H9 (cell line): ENCODE results near the gene ULK2. TPM values are rescaled to one million over a fixed set of nuclear protein-coding genes. Genes with fewer than 3 reads are reported as not detected.

Experiments
- DNase-seq: peaks from one replicate; pipeline ENCODE4 v3.0.0-alpha.2; 2017
- H2AFZ ChIP-seq: one replicate; pipeline ENCODE4 v1.6.1; 2013; ENCODE audit warnings: mild to moderate bottlenecking, low read length, control low read depth, moderate library complexity
- H2AK5ac ChIP-seq: 2 replicates; pipeline ENCODE4 v1.6.1; 2013; ENCODE audit warnings: low read length, control low read depth, mixed read lengths; ENCODE audit not compliant: insufficient read length
- H2BK120ac ChIP-seq: one replicate; pipeline ENCODE4 v1.6.1; 2013; ENCODE audit warnings: low read depth, mild to moderate bottlenecking, low read length, control low read depth, inconsistent platforms; ENCODE audit not compliant: poor library complexity, severe bottlenecking
- H2BK12ac ChIP-seq: 2 replicates; pipeline ENCODE4 v1.6.1; 2013; ENCODE audit warnings: low read length, control low read depth, mixed read lengths, low read depth; ENCODE audit not compliant: insufficient read length
- H2BK15ac ChIP-seq: 2 replicates; pipeline ENCODE4 v1.6.1; 2013; ENCODE audit warnings: low read depth, low read length, control low read depth
- H2BK20ac ChIP-seq: one replicate; pipeline ENCODE4 v1.6.1; 2013; ENCODE audit warnings: low read depth, mild to moderate bottlenecking, low read length, control low read depth, inconsistent platforms; ENCODE audit not compliant: poor library complexity, severe bottlenecking
- H2BK5ac ChIP-seq: 2 replicates; pipeline ENCODE4 v1.6.1; 2013; ENCODE audit warnings: low read length, control low read depth, mixed read lengths; ENCODE audit not compliant: insufficient read length
- H3K14ac ChIP-seq: 2 replicates; pipeline ENCODE4 v1.6.1; 2013; ENCODE audit warnings: low read length, control low read depth; ENCODE audit not compliant: insufficient read depth
- H3K18ac ChIP-seq: 2 replicates; pipeline ENCODE4 v1.6.1; 2013; ENCODE audit warnings: low read depth, mild to moderate bottlenecking, mixed read lengths, low read length, control low read depth; ENCODE audit not compliant: insufficient read length
- H3K23ac ChIP-seq: 2 replicates; pipeline ENCODE4 v1.6.1; 2013; ENCODE audit warnings: low read length, control low read depth, mixed read lengths, low read depth; ENCODE audit not compliant: insufficient read length
- H3K23me2 ChIP-seq: 2 replicates; pipeline ENCODE4 v1.6.1; 2013; ENCODE audit warnings: low read depth, mild to moderate bottlenecking, mixed read lengths, low read length, control low read depth; ENCODE audit not compliant: insufficient read length, poor library complexity, severe bottlenecking
- H3K27ac ChIP-seq: 2 replicates; pipeline ENCODE4 v1.5.1; 2013; ENCODE audit warnings: low read length, control low read depth, mixed read lengths, low read depth; ENCODE audit not compliant: insufficient read length
- H3K27me3 ChIP-seq: 2 replicates; pipeline ENCODE4 v1.6.1; 2013; ENCODE audit warnings: low read length, control low read depth, inconsistent platforms; ENCODE audit not compliant: insufficient read depth
- H3K4ac ChIP-seq: 2 replicates; pipeline ENCODE4 v1.6.1; 2013; ENCODE audit warnings: low read depth, mild to moderate bottlenecking, control low read depth, inconsistent platforms, low read length, moderate library complexity
- H3K4me1 ChIP-seq: 2 replicates; pipeline ENCODE4 v1.6.1; 2013; ENCODE audit warnings: low read length, control low read depth, inconsistent platforms; ENCODE audit not compliant: insufficient read depth
- H3K4me2 ChIP-seq: 2 replicates; pipeline ENCODE4 v1.6.1; 2013; ENCODE audit warnings: low read length, control low read depth, mixed read lengths; ENCODE audit not compliant: insufficient read length, insufficient read depth
- H3K56ac ChIP-seq: 2 replicates; pipeline ENCODE4 v1.6.1; 2013; ENCODE audit warnings: low read depth, mild to moderate bottlenecking, mixed read lengths, low read length, control low read depth; ENCODE audit not compliant: insufficient read length
- H3K79me1 ChIP-seq: 2 replicates; pipeline ENCODE4 v1.6.1; 2013; ENCODE audit warnings: low read depth, mild to moderate bottlenecking, moderate library complexity, low read length, control low read depth, inconsistent platforms; ENCODE audit not compliant: insufficient read depth, poor library complexity, severe bottlenecking
- H3K79me2 ChIP-seq: 2 replicates; pipeline ENCODE4 v1.6.1; 2013; ENCODE audit warnings: low read length, control low read depth, inconsistent platforms; ENCODE audit not compliant: insufficient read depth
- H3K9ac ChIP-seq: 2 replicates; pipeline ENCODE4 v1.6.1; 2013; ENCODE audit warnings: low read length, control low read depth, mixed read lengths; ENCODE audit not compliant: insufficient read length; ENCODE audit errors: extremely low read depth
- H3K9me3 ChIP-seq: one replicate; pipeline ENCODE4 v1.6.1; 2013; ENCODE audit warnings: low read depth, low read length, inconsistent platforms; ENCODE audit not compliant: control insufficient read depth
- H3T11ph ChIP-seq: one replicate; pipeline ENCODE4 v1.6.1; 2013; ENCODE audit warnings: mild to moderate bottlenecking, low read length, control low read depth, inconsistent platforms
- H4K20me1 ChIP-seq: one replicate; pipeline ENCODE4 v1.6.1; 2013; ENCODE audit not compliant: control insufficient read depth, insufficient read length, insufficient read depth
- H4K5ac ChIP-seq: 2 replicates; pipeline ENCODE4 v1.6.1; 2013; ENCODE audit warnings: low read depth, mild to moderate bottlenecking, mixed read lengths, low read length, control low read depth; ENCODE audit not compliant: insufficient read length
- H4K8ac ChIP-seq: replicated peaks from 2 replicates; pipeline ENCODE4 v1.6.1; 2013; ENCODE audit warnings: low read length, control low read depth, mixed read lengths, low read depth; ENCODE audit not compliant: insufficient read length
- H4K91ac ChIP-seq: 2 replicates; pipeline ENCODE4 v1.6.1; 2013; ENCODE audit warnings: low read depth, mild to moderate bottlenecking, moderate library complexity, mixed read lengths, low read length, control low read depth; ENCODE audit not compliant: insufficient read length
- H3K27ac Mint-ChIP-seq, 3 experiments: 2 replicates in 2 of 3; 3 replicates in 1 of 3; pipeline ENCODE4 v1.8.0; 2020 to 2021; ENCODE audit warnings: mixed read lengths in 3 of 3, mild to moderate bottlenecking in 1 of 3, moderate library complexity in 1 of 3
- H3K27me3 Mint-ChIP-seq: 2 replicates; pipeline ENCODE4 v1.8.0; 2021; ENCODE audit warnings: low read depth, mild to moderate bottlenecking, moderate library complexity, mixed read lengths
- H3K36me3 Mint-ChIP-seq, 3 experiments: 2 replicates in 2 of 3; 3 replicates in 1 of 3; pipeline ENCODE4 v1.8.0; 2020 to 2021; ENCODE audit warnings: low read depth in 3 of 3, mixed read lengths in 3 of 3; ENCODE audit not compliant: insufficient read depth in 1 of 3
- H3K4me1 Mint-ChIP-seq, 2 experiments: 2 replicates each; pipeline ENCODE4 v1.8.0; 2020; ENCODE audit warnings: mixed read lengths in 2 of 2
- H3K4me3 Mint-ChIP-seq, 2 experiments: 2 replicates in 1 of 2; 3 replicates in 1 of 2; pipeline ENCODE4 v1.8.0; 2020 to 2021; ENCODE audit warnings: mild to moderate bottlenecking in 2 of 2, mixed read lengths in 2 of 2, moderate library complexity in 1 of 2
- H3K9me3 Mint-ChIP-seq, 2 experiments: 2 replicates in 1 of 2; 3 replicates in 1 of 2; pipeline ENCODE4 v1.8.0; 2020; ENCODE audit warnings: mild to moderate bottlenecking in 2 of 2, mixed read lengths in 2 of 2, moderate library complexity in 1 of 2
- CTCF ChIP-seq: fragments of 200-600 bp; sonication (generic); conservative IDR thresholded peaks from 3 replicates; pipeline ENCODE4 v1.8.0; 2021; ENCODE audit warnings: antibody characterized with exemption, mild to moderate bottlenecking
- WGBS: extraction: QIAGEN DNeasy Blood & Tissue Kit; methylation state at CpG from one replicate; pipeline ENCODE4 v1.1.7; 2013; ENCODE audit warnings: missing lambda C conversion rate, low lambda C conversion rate, mixed read lengths; ENCODE audit not compliant: insufficient read length; ENCODE audit errors: extremely low coverage; 5-methylcytosine and 5-hydroxymethylcytosine counted together
- total RNA-seq: library from RNA; stranded (reverse); gene quantifications from 2 replicates; pipeline ENCODE4 v1.2.1, GENCODE V29; 2021

Gene ULK2
- total RNA-seq, 1 experiment from 2014 or later: 11.5 TPM

- H3K4me1 ChIP-seq: no peaks in the 10 kb centered on the region
- no peaks in the 10 kb centered on the region for H3K9me3 ChIP-seq
- no CpG with 5 or more reads among the region's 10 CpGs for WGBS
- H3K27me3 Mint-ChIP-seq: no peaks in the 10 kb centered on the region; the same call in 1 of the 2 replicates
- no peak overlapping the region for H2BK5ac ChIP-seq
- H3K9ac ChIP-seq: no peak overlapping the region
- no peaks in the 10 kb centered on the region for H3K23me2 ChIP-seq
- H3K36me3 Mint-ChIP-seq: no peaks in the 10 kb centered on the region
- no peak overlapping the region for H2BK120ac ChIP-seq
- H4K8ac ChIP-seq: no peak overlapping the region
- no peak overlapping the region for H3K27ac ChIP-seq
- no peak overlapping the region for H2BK15ac ChIP-seq
- no peaks in the 10 kb centered on the region; the same call in 1 of the 2 replicates for H3K79me2 ChIP-seq
- no peak overlapping the region for H2AFZ ChIP-seq
- peaks cover 0 to 3% of the 10 kb centered on the region in 2 experiments; a peak in 2 of 4 replicates for H3K4me1 Mint-ChIP-seq
- TF ChIP-seq CTCF: no peak
- no peak overlapping the region for H3K23ac ChIP-seq
- H2BK12ac ChIP-seq: no peak overlapping the region
- no peaks in the 10 kb centered on the region for H3K79me1 ChIP-seq
- H4K91ac ChIP-seq: no peak overlapping the region
- no peak overlapping the region for H3K14ac ChIP-seq
- no peak overlapping the region for H3T11ph ChIP-seq
- no peaks in the 10 kb centered on the region for H4K20me1 ChIP-seq
- no peaks in the 10 kb centered on the region for H3K27me3 ChIP-seq
- no peak overlapping the region for H3K4ac ChIP-seq
- no peak overlapping the region for H3K4me3 Mint-ChIP-seq
- no peak overlapping the region for H3K18ac ChIP-seq
- DNase-seq: no peak
- no peaks in the 10 kb centered on the region for H3K9me3 Mint-ChIP-seq
- H2AK5ac ChIP-seq: no peak overlapping the region
- H2BK20ac ChIP-seq: no peak overlapping the region
- no peak overlapping the region for H3K27ac Mint-ChIP-seq
- no peak overlapping the region for H3K4me2 ChIP-seq
- no peak overlapping the region for H4K5ac ChIP-seq
- H3K56ac ChIP-seq: no peak overlapping the region
Measured at GRCh38 chr17:19768046-19768782, 99.5 kb downstream of the ULK2 start.
